Vagina (tissue), 2 donors: ENCODE measurements around the gene RADIL.

Experiments used
- POLR2A ChIP-seq, 2 donors: fragments of 450-650 bp; IDR thresholded peaks; one replicate each; pipeline ENCODE4 v1.6.1; 2017; ENCODE audit warnings: antibody characterized with exemption in 2 of 2, mild to moderate bottlenecking in 2 of 2, moderate library complexity in 2 of 2
- POLR2AphosphoS5 ChIP-seq, 2 donors: sonication (generic); formaldehyde crosslinking; IDR thresholded peaks; one replicate each; pipeline ENCODE4 v1.9.0; 2017; ENCODE audit warnings: antibody characterized with exemption in 2 of 2, mild to moderate bottlenecking in 2 of 2, low read depth in 1 of 2; ENCODE audit not compliant: insufficient read depth in 1 of 2
- TF ChIP-seq, protein P1 (sequence below), 3 experiments: fragments of 450-650 bp in 2 of 3; fragments of 200-600 bp in 1 of 3; sonication (generic) in 1 of 3; IDR thresholded peaks; one replicate each; pipeline ENCODE4 v1.5.1; 2017 to 2019; ENCODE audit warnings: antibody characterized with exemption in 3 of 3, mild to moderate bottlenecking in 2 of 3, moderate library complexity in 2 of 3

GRCh38 chr7:4786015-4786414 is 97.5 kb downstream of the RADIL start:
- TF ChIP-seq POLR2AphosphoS5 (IDR thresholded peaks at IDR 0.05; ENCODE audit: insufficient read depth in 1 of 2, low read depth in 1 of 2) (no peak), POLR2A (IDR thresholded peaks at IDR 0.05) (no peak)
- TF ChIP-seq, protein P1, sequence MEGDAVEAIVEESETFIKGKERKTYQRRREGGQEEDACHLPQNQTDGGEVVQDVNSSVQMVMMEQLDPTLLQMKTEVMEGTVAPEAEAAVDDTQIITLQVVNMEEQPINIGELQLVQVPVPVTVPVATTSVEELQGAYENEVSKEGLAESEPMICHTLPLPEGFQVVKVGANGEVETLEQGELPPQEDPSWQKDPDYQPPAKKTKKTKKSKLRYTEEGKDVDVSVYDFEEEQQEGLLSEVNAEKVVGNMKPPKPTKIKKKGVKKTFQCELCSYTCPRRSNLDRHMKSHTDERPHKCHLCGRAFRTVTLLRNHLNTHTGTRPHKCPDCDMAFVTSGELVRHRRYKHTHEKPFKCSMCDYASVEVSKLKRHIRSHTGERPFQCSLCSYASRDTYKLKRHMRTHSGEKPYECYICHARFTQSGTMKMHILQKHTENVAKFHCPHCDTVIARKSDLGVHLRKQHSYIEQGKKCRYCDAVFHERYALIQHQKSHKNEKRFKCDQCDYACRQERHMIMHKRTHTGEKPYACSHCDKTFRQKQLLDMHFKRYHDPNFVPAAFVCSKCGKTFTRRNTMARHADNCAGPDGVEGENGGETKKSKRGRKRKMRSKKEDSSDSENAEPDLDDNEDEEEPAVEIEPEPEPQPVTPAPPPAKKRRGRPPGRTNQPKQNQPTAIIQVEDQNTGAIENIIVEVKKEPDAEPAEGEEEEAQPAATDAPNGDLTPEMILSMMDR (IDR thresholded peaks at IDR 0.05): no peak
